Activated CD8-positive, alpha-beta T cell treated with anti-CD3 and anti-CD28 coated beads for 36 hours (primary cell): ENCODE measurements around the gene PRRC1. TPM values are rescaled to one million over a fixed set of nuclear protein-coding genes. Genes with fewer than 3 reads are reported as not detected.
"Not testable (repeated sequence)": the region's sequence is repeated elsewhere in the genome, so short reads cannot be mapped to it uniquely, and the experiment has no call there.

Experiments
- ATAC-seq: fragments of 200-7000 bp; cut with Tn5 transposase; one replicate; pipeline ENCODE4 v1.10.0; 2021; ENCODE audit warnings: mild to moderate bottlenecking, moderate library complexity
- CTCF ChIA-PET: fragments of 350-600 bp; sonication (Branson Sonifier 250); formaldehyde crosslinking; loops from one replicate; lab custom pipeline; 2021; ENCODE audit warnings: antibody characterized with exemption; lab: Charles Lee
- POLR2A ChIA-PET: fragments of 350-600 bp; sonication (Branson Sonifier 250); formaldehyde crosslinking; loops from one replicate; lab custom pipeline; 2021; ENCODE audit warnings: antibody characterized with exemption; lab: Charles Lee
- DNase-seq: peaks from one replicate; pipeline ENCODE4 v3.0.0-alpha.2; 2020
- H3K27ac Mint-ChIP-seq: one replicate; pipeline ENCODE4 v1.8.0; 2021; ENCODE audit warnings: mild to moderate bottlenecking, mixed read lengths
- H3K27me3 Mint-ChIP-seq: one replicate; pipeline ENCODE4 v1.8.0; 2021; ENCODE audit warnings: mixed read lengths
- H3K36me3 Mint-ChIP-seq: one replicate; pipeline ENCODE4 v1.8.0; 2021; ENCODE audit warnings: low read depth, mixed read lengths
- H3K4me1 Mint-ChIP-seq: one replicate; pipeline ENCODE4 v1.8.0; 2021; ENCODE audit warnings: low read depth, mixed read lengths
- H3K4me3 Mint-ChIP-seq: one replicate; pipeline ENCODE4 v1.8.0; 2021; ENCODE audit warnings: mild to moderate bottlenecking, moderate library complexity, mixed read lengths
- H3K9me3 Mint-ChIP-seq: one replicate; pipeline ENCODE4 v1.8.0; 2021; ENCODE audit warnings: mixed read lengths
- intact Hi-C: fragments of 100-400 bp; cut with micrococcal nuclease; formaldehyde crosslinking; loops from one replicate; pipeline ENCODE4 v1.10.0; 2022
- total RNA-seq, 2 experiments: library from RNA; stranded (reverse); gene quantifications; one replicate each; pipeline ENCODE4 v1.2.3, GENCODE V29; 2021
- TF ChIP-seq, protein P1 (sequence below): fragments of 200-600 bp; IDR thresholded peaks from one replicate; pipeline ENCODE4 v1.8.0; 2022; ENCODE audit warnings: antibody characterized with exemption, mild to moderate bottlenecking

PRRC1 gene
- total RNA-seq, 2 experiments from 2014 or later, result 38.0 to 38.1 TPM

DNA sequence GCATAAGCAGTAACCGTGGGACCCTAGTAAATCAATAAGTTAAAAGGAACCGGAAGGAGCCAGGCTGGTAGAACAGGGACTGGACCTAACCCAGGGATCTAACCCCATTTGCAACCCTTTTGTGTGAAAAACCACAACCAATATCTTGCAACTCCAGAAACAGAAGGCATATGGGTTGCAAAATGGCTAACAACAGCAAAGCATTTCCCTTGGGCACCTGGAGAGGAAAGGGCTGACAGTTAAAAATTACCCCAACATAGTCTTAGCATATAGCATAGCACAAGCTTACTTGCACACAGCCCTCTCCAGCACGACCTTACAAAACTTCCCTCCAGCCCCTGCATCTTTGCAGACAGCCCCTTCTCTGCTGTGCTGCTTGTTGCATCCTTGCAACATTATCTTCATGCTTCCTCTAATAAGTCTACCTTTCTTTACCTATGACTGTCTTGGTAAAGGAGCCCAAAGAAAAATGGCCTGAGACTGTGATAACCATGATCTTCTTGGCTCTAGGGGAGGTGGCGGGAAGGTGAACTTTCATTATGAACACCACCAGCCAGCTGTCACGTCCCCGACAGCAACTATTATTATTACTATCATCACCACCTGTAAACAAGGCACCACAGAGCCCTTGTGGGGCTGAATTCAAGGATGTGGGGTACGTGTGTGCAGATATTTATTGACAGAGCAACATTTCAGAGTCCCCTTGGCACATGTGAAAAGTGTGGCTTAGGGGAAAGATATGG, 49.8 kb downstream of the PRRC1 start:
- POLR2A ChIA-PET, result no interaction called here
- no peak overlapping the region for H3K4me3 Mint-ChIP-seq

DNA sequence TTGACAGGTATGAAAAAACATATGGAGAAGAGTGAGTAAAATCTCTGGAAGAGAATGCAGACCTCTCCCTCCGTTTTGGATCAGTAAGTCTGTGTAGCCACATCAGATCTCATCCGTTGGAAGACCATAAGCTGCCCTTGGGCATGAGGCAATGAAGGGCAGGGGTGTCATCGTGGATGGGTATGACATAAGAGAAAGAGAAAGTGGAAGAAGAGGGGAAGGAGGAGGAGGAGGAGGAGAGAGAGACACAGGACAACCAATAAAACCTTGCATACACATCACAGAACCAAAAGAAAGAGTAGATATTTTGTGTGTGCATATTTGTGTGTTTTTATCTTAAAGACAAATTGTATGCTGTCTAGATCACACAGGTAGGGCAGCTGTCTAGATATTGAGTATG, 50.7 kb downstream of the PRRC1 start:
- Mint-ChIP-seq H3K4me1 (peaks cover 11% of the 10 kb centered on the region), H3K9me3 (peaks cover 2% of the 10 kb centered on the region), H3K36me3 (no peaks in the 10 kb centered on the region), H3K27me3 (peaks cover 17% of the 10 kb centered on the region), H3K27ac (no peak overlapping the region), H3K4me3 (peak overlapping the region; percentile 26)
- ATAC-seq (no peak), DNase-seq (no peak)
- intact Hi-C loops, result no loop called here
- POLR2A ChIA-PET, result no interaction called here
- CTCF ChIA-PET, result no interaction called here
- TF ChIP-seq, protein P1, sequence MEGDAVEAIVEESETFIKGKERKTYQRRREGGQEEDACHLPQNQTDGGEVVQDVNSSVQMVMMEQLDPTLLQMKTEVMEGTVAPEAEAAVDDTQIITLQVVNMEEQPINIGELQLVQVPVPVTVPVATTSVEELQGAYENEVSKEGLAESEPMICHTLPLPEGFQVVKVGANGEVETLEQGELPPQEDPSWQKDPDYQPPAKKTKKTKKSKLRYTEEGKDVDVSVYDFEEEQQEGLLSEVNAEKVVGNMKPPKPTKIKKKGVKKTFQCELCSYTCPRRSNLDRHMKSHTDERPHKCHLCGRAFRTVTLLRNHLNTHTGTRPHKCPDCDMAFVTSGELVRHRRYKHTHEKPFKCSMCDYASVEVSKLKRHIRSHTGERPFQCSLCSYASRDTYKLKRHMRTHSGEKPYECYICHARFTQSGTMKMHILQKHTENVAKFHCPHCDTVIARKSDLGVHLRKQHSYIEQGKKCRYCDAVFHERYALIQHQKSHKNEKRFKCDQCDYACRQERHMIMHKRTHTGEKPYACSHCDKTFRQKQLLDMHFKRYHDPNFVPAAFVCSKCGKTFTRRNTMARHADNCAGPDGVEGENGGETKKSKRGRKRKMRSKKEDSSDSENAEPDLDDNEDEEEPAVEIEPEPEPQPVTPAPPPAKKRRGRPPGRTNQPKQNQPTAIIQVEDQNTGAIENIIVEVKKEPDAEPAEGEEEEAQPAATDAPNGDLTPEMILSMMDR, result no peak

More for the DNA sequence above, 49.8 kb downstream of the PRRC1 start:
- TF ChIP-seq, protein P1, result no peak
- intact Hi-C loops, result no loop called here
- Mint-ChIP-seq H3K4me1 (peaks cover 11% of the 10 kb centered on the region), H3K27me3 (peaks cover 17% of the 10 kb centered on the region), H3K27ac (no peak overlapping the region), H3K36me3 (no peaks in the 10 kb centered on the region), H3K9me3 (no peaks in the 10 kb centered on the region)
- ATAC-seq (peak; percentile 41), DNase-seq (peak; percentile 32)
- CTCF ChIA-PET, result no interaction called here

DNA sequence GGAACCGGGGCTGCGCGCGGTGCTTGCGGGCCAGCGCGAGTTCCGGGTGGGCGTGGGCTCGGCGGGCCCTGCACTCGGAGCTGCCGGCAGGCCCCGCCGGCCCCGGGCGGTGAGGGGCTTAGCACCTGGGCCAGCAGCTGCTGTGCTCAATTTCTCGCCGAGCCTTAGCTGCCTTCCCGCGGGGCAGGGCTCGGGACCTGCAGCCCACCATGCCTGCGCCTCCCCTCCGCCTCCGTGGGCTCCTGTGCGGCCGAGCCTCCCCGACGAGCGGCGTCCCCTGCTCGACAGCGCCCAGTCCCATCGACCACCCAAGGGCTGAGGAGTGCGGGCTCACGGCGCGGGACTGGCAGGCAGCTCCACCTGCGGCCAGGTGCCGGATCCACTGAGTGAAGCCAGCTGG, 52.0 kb downstream of the PRRC1 start:
- H3K4me3 Mint-ChIP-seq, ATAC-seq, H3K9me3 Mint-ChIP-seq, POLR2A ChIA-PET, H3K4me1 Mint-ChIP-seq, H3K27ac Mint-ChIP-seq, DNase-seq, intact Hi-C loops, CTCF ChIA-PET, H3K36me3 Mint-ChIP-seq: not testable (repeated sequence)
- peaks cover 17% of the 10 kb centered on the region for H3K27me3 Mint-ChIP-seq

DNA sequence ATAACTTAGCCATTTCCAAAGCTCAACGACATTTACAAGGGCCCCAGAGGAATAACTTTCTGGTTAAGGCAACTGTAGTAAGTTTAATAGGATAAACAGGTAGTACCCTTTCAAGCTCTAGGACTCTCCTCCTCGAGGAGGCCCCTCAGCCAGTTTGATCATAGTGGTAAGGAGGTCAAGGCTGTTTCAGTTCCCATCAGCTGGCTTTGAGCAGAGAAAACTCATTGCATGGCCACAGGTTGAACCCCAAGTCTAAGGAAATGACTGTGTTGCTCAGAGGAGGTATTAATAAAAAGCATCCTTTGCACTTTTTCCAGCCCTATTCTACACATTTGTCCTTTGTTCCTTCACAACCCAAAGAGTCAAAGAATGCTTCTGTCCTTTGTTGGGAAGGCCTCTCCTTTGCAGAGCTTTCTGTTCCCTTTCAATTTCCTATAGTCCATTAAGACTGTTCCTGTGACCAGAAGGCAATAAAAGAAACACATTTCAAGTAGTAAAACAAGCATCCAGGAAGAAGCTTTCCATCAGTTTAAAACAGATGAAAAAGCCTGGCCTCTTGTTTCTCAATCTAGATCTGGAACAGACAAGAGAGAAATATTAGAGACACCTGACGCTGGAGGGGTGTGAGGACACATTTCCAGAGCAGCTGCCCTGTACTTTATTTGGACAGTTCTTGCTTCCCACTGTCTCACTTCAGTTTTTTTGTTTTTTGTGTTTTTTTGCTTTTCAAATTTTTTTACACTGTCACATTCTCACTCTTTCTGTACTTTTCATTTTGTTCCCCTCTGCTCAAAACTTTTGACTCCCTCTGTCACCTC, 54.1 kb downstream of the PRRC1 start:
- H3K4me1 Mint-ChIP-seq, result peaks cover 8% of the 10 kb centered on the region
- TF ChIP-seq, protein P1, result no peak
- peaks cover 22% of the 10 kb centered on the region for H3K27me3 Mint-ChIP-seq
- no peak overlapping the region for H3K4me3 Mint-ChIP-seq
- ChIA-PET POLR2A (no interaction called here), CTCF (interaction anchor here (1.8 kb wide), 1 partner anchor 630 kb away, joined by 4 read pairs; no protein-coding TSS in a partner anchor)
- DNase-seq (no peak), ATAC-seq (no peak)
- H3K36me3 Mint-ChIP-seq, result peaks cover 5% of the 10 kb centered on the region
- H3K9me3 Mint-ChIP-seq, result peaks cover 16% of the 10 kb centered on the region
- intact Hi-C loops, result no loop called here
- no peak overlapping the region for H3K27ac Mint-ChIP-seq

DNA sequence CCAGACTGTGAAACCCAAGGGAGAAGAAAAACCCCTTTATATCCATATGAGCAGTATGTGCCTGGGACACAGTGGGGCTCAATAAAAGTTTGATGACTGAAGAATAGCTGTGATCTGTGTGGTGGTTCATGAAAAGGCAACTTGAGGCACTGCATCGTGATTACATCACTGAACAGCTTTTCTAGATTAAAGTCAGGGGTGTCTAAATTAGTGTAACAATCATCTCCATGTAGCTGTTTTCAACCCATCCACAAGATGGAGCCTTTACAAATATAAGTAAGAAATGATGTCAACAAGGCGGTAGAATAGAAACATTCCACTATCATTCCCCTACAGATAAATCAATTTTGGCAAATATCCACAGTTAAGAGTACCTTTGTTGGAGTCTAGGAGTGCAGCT, 55.5 kb downstream of the PRRC1 start:
- peaks cover 5% of the 10 kb centered on the region for H3K36me3 Mint-ChIP-seq
- ATAC-seq (no peak), DNase-seq (no peak)
- peaks cover 16% of the 10 kb centered on the region for H3K27me3 Mint-ChIP-seq
- peaks cover 6% of the 10 kb centered on the region for H3K4me1 Mint-ChIP-seq
- POLR2A ChIA-PET, result no interaction called here
- intact Hi-C loops, result no loop called here
- no peak overlapping the region for H3K27ac Mint-ChIP-seq
- CTCF ChIA-PET, result interaction anchor here (1.6 kb wide), 1 partner anchor 9 kb away, joined by 9 read pairs; no protein-coding TSS in a partner anchor
- peaks cover 16% of the 10 kb centered on the region for H3K9me3 Mint-ChIP-seq
- no peak overlapping the region for H3K4me3 Mint-ChIP-seq
- TF ChIP-seq, protein P1, result no peak
